Mucosa of rectum (tissue), 2 donors: ENCODE data around the gene CCDC170.

ENCODE experiments used
- H3K27ac ChIP-seq, 2 donors: one replicate each; pipeline ENCODE4 v1.7.0; 2013; ENCODE audit warnings: inconsistent platforms in 2 of 2, low read depth in 2 of 2, low read length in 2 of 2
- H3K27me3 ChIP-seq, 2 donors: one replicate each; pipeline ENCODE4 v1.7.0; 2013; ENCODE audit warnings: low read length in 2 of 2; ENCODE audit not compliant: control insufficient read depth in 2 of 2, insufficient read depth in 2 of 2
- H3K36me3 ChIP-seq, 2 donors: one replicate each; pipeline ENCODE4 v1.7.0; 2013; ENCODE audit warnings: low read length in 2 of 2; ENCODE audit not compliant: control insufficient read depth in 2 of 2, insufficient read depth in 2 of 2
- H3K4me1 ChIP-seq, 2 donors: one replicate each; pipeline ENCODE4 v1.7.0; 2013; ENCODE audit warnings: low read length in 2 of 2, mild to moderate bottlenecking in 1 of 2; ENCODE audit not compliant: control insufficient read depth in 2 of 2, insufficient read depth in 2 of 2
- H3K4me3 ChIP-seq, 2 donors: one replicate each; pipeline ENCODE4 v1.7.0; 2013; ENCODE audit warnings: low read length in 2 of 2
- H3K9ac ChIP-seq, 2 donors: one replicate each; pipeline ENCODE4 v1.7.0; 2013; ENCODE audit warnings: low read length in 2 of 2, low read depth in 1 of 2, mild to moderate bottlenecking in 1 of 2
- H3K9me3 ChIP-seq, 2 donors: one replicate each; pipeline ENCODE4 v1.7.0; 2013; ENCODE audit warnings: low read length in 2 of 2; ENCODE audit not compliant: control insufficient read depth in 2 of 2
- donor health status: healthy.
- donor health status: Normal muscosa, but diverticular disease.

The CCDC170 gene

DNA sequence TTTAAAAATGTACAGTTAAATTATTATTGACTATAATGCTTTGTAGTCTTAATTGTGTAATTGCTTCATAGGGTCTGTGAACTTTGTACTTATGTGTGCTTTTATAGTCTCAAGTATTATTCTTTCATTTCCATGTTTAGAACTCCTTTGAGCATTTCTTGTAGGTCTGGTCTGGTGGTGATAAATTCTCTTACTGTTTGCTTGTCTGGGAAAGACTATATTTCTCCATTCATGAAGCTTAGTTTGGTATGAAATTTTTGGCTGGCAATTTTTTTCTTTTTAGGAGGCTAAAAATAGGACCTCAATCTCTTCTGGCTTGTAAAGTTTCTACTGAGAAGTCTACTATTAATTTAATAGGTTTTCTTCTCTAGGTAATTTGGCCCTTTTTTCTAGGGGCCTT, 67.4 kb downstream of the CCDC170 start:
- Histone ChIP-seq H3K36me3 (no peaks in the 10 kb centered on the region), H3K27me3 (no peaks in the 10 kb centered on the region), H3K4me1 (no peaks in the 10 kb centered on the region), H3K9ac (no peak overlapping the region), H3K27ac (no peak overlapping the region), H3K9me3 (peaks cover 0 to 9% of the 10 kb centered on the region in 2 donors), H3K4me3 (no peak overlapping the region)

DNA sequence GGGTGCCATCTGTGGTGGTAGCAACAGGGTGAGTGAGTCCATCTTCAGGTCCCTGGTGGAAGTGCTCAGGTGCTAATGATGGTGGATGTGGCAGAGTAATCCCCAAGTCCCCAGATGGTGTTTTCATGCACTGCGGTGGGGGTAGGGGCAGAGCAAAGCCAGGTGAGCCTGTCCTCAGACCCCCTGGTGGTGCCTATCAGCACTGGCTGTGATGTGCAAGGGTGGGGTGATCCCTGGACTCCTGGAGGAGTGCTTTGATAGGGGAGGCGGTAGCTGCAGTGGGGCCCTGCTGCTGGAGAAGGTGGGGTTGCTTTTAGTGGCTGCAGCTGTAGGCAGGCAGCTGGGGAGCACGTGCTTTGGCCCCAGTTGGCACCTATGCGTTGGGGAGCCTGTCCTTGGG, 70.8 kb downstream of the CCDC170 start:
- no peaks in the 10 kb centered on the region for H3K27me3 ChIP-seq
- peaks cover 0 to 9% of the 10 kb centered on the region in 2 donors for H3K9me3 ChIP-seq
- H3K36me3 ChIP-seq, result no peaks in the 10 kb centered on the region
- H3K4me1 ChIP-seq, result no peaks in the 10 kb centered on the region
- no peak overlapping the region for H3K4me3 ChIP-seq
- H3K27ac ChIP-seq, result no peak overlapping the region
- H3K9ac ChIP-seq, result no peak overlapping the region

DNA sequence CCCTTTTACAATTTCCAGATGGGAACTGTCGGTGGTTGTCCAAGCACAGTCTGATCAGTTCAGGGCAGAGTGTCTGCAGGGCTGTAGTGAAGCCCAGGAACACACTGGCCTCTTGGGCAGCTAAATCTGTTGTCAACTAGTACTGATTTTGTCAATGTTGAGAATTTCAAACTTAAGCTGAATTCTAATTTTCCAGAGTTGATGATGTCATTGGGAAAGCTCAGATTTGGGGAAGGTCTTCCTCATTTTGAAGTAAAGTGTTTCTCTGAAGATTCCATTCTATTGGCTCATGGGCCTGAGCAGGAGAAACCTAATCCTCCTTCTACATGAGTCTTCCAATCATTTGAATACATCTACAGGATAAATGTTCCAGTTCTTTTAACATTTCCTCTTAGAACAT, 72.1 kb downstream of the CCDC170 start:
- Histone ChIP-seq H3K36me3 (no peaks in the 10 kb centered on the region), H3K9ac (no peak overlapping the region), H3K4me1 (no peaks in the 10 kb centered on the region), H3K27me3 (no peaks in the 10 kb centered on the region), H3K4me3 (no peak overlapping the region), H3K27ac (no peak overlapping the region), H3K9me3 (peaks cover 0 to 9% of the 10 kb centered on the region in 2 donors)

GRCh38 chr6:151566557-151566956, 72.7 kb downstream of the CCDC170 start:
- peaks cover 0 to 9% of the 10 kb centered on the region in 2 donors for H3K9me3 ChIP-seq
- no peak overlapping the region for H3K4me3 ChIP-seq
- no peak overlapping the region for H3K9ac ChIP-seq
- no peaks in the 10 kb centered on the region for H3K27me3 ChIP-seq
- H3K27ac ChIP-seq, result no peak overlapping the region
- H3K36me3 ChIP-seq, result no peaks in the 10 kb centered on the region
- H3K4me1 ChIP-seq, result no peaks in the 10 kb centered on the region

DNA sequence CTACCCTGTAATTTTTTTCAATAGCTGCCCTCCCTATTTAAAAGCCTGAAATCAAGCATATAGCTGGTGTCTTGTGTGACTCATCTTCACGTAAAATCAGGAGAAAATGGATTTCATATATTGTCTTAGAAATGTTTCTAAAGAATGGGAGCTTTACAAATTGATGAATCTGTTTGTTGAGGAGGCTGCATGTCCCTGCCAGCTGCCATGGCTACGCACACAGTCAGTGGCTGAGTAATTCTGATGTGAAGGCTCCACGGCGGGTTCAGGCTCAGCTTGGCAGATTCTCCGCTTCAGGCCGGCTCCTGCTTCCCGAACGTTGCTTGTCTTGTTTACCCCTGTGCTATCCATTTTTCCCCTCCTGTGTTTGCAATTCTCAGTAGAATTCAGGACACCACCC, 82.8 kb downstream of the CCDC170 start:
- Histone ChIP-seq H3K4me1 (no peaks in the 10 kb centered on the region), H3K36me3 (no peaks in the 10 kb centered on the region), H3K9me3 (no peaks in the 10 kb centered on the region), H3K9ac (no peak overlapping the region), H3K27ac (no peak overlapping the region), H3K4me3 (no peak overlapping the region), H3K27me3 (no peaks in the 10 kb centered on the region)

DNA sequence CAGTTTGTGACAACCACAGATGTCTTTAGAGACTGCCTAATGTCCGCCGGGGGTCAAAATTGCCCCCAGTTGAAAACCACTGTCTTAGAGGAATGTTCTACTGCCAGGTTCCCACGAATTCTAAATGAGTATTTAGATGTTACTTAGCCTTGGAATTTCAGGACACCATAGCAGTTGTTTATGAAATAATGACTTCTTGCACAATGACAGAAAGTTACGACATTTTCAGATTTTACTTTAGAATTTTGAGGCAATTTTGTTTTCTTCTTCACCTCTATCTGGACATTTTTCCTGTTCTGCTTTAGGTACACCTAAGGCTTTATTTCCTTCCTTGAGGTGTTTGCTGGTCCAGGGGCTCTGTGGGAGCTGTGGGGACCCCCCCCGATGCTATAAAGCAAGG, 83.4 kb downstream of the CCDC170 start:
- Histone ChIP-seq H3K4me3 (no peak overlapping the region), H3K9ac (no peak overlapping the region), H3K9me3 (no peaks in the 10 kb centered on the region), H3K27ac (no peak overlapping the region), H3K27me3 (no peaks in the 10 kb centered on the region), H3K36me3 (no peaks in the 10 kb centered on the region), H3K4me1 (no peaks in the 10 kb centered on the region)

DNA sequence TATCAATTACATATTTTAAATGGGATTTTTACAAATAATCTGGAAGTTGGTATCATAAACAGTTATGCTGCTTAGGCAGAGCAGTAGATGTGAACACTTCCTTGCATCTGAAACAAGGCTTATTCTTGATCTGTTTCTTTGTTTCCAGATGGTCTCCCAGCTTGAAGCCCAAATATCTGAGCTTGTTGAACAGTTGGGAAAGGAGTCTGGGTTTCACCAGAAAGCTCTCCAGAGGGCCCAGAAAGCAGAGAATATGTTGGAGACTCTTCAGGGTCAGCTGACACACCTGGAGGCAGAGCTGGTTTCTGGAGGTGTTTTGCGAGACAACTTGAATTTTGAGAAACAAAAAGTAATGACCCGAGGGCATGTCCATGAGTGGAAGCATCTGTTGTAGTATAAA, 91.9 kb downstream of the CCDC170 start:
- Histone ChIP-seq H3K27ac (no peak overlapping the region), H3K27me3 (no peaks in the 10 kb centered on the region), H3K9me3 (no peaks in the 10 kb centered on the region), H3K9ac (no peak overlapping the region), H3K4me3 (no peak overlapping the region), H3K36me3 (no peaks in the 10 kb centered on the region), H3K4me1 (no peaks in the 10 kb centered on the region)

DNA sequence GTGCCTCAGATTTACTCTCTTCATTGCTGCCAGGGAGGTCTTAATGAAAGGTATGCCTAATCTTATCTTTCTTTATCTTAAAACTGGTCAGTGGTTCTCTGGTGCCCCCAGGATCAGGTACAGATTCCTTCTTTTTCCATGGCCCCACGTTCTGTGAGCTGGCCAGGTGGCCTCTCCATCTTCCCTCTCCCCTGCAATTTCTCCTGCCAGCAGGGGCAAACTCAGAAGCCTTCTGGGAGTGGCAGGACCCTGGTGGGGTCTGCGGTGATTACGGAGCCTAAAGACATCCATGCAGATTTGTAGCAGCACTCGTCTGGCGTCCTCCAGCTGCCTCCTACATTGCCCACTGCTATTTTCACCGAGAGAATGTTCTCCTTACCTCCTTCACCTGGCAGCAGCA, 95.8 kb downstream of the CCDC170 start:
- Histone ChIP-seq H3K27me3 (no peaks in the 10 kb centered on the region), H3K9me3 (peaks cover 0 to 2% of the 10 kb centered on the region in 2 donors)

GRCh38 chr6:151590742-151591141, 96.9 kb downstream of the CCDC170 start:
- H3K27ac ChIP-seq, result no peak overlapping the region
- peaks cover 0 to 2% of the 10 kb centered on the region in 2 donors for H3K4me1 ChIP-seq
- no peaks in the 10 kb centered on the region for H3K36me3 ChIP-seq
- H3K9me3 ChIP-seq, result peaks cover 0 to 2% of the 10 kb centered on the region in 2 donors
- H3K9ac ChIP-seq, result no peak overlapping the region
- H3K4me3 ChIP-seq, result no peak overlapping the region
- no peaks in the 10 kb centered on the region for H3K27me3 ChIP-seq

More for the DNA sequence above, 95.8 kb downstream of the CCDC170 start:
- Histone ChIP-seq H3K36me3 (no peaks in the 10 kb centered on the region), H3K4me3 (no peak overlapping the region), H3K9ac (no peak overlapping the region), H3K4me1 (peaks cover 0 to 2% of the 10 kb centered on the region in 2 donors), H3K27ac (no peak overlapping the region)

DNA sequence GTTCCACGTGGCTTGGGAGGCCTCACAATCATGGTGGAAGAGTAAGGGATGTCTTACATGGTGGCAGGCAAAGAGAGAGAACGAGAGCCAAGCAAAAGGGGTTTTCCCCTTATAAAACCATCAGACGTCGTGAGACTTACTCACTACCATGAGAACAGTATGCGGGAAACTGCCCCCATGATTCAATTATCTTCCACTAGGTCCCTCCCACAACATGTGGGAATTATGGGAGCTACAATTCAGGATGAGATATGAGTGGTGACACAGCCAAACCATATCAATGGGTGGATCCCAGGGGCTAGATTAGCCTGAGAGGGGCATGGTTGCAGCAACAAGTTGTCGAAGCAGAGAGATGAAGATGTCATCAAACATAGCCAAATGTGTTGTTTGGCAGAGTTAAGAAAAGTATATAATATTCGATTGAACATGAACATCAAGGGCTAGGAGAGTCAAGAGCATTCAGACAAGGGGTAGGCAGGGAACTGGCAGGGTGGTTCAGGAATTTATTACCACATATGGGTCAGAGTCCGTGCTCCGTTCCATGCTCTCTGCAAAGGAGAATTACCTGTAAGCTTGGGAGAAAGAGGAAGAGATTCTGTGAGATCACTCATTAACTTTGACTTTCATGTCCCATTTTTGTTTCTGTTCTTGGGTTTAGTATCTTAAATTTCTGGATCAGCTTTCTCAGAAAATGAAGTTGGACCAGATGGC, 98.8 kb downstream of the CCDC170 start:
- Histone ChIP-seq H3K36me3 (no peaks in the 10 kb centered on the region), H3K27me3 (no peaks in the 10 kb centered on the region), H3K4me3 (no peak overlapping the region), H3K9ac (no peak overlapping the region), H3K9me3 (peaks cover 0 to 2% of the 10 kb centered on the region in 2 donors), H3K4me1 (peaks cover 0 to 2% of the 10 kb centered on the region in 2 donors), H3K27ac (no peak overlapping the region)
